HG03139 (cell line): ENCODE results near the gene LDB2.

ENCODE experiments used
- ATAC-seq: cut with Tn5 transposase; IDR thresholded peaks from one replicate; pipeline ENCODE4 v1.9.1; 2021; ENCODE audit not compliant: unreplicated experiment

Gene LDB2

DNA sequence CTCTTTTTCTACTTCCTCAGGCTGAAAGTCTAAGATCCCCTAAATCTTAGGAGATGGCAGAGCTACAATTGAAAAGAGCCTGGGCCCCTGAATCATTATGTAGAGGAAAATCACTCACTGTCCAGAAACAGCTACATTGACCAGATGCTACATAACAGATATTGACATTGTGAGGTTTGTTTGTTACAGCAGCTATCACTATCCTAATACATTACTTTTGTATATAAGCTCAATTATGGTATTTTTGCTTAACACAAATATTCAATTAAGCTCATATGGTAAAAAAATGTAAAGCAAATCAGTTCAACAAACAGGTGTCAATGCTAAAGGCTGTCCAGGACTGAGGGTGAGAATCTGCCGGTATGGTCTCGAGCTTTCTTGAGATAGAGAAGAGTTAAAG, 89.4 kb downstream of the LDB2 start:
- no peak for ATAC-seq

DNA sequence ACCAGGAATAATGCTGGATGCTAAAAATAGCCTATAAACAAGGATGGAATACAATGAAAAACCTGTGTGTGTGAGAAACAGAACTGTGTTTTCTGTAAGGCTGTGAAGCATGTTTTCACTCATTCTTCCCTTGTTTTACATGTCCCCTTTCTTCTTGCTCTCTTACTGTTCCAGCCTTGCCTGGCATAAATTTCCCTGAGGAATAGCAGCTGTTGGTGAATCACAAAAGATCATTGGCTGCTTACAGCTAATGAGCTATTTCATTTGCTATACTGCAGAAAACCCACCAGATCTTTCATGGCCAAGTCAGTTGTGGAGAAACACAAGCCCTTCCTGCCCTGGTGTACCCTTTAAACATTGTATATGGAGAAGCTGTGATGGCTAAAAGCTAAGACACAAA, 91.1 kb downstream of the LDB2 start:
- no peak for ATAC-seq

DNA sequence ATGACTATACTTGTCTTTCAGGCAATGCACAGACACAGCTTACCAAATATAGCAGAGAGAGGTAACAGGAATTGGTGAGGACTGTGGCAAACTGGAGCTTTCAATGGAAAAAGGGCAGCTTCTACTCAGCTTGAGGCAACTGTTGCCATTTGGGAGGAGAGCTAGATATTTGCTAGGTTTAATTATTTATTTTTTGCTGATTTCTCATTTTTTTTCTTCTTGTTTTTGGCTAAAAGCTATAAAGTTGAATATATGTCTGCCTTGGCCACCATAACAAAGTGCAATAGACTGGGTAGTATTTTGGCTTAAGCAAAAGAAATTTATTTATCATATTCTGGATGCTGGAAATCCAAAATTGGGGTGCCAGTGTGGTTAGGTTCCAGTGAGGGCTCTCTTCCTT, 93.9 kb downstream of the LDB2 start:
- no peak for ATAC-seq

DNA sequence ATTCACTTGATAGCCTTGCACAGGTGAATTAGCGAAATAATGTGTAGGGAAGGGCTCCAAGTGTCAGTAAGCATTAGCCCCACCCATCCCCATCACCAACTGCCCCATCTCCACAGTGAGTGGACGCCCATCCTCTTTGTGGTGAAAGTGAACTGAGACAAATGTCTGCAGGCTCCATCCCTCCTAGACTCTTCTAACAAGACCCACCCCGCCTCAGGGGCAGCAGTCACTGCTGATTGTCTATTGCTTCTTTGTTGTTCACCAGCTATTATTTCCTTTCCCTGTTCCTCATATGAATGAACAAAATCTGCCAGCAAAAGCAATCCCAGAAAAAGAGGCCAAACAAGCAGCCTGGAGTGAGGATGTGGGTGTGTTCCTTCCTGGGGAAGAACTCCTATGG, 96.4 kb downstream of the LDB2 start:
- ATAC-seq: no peak

DNA sequence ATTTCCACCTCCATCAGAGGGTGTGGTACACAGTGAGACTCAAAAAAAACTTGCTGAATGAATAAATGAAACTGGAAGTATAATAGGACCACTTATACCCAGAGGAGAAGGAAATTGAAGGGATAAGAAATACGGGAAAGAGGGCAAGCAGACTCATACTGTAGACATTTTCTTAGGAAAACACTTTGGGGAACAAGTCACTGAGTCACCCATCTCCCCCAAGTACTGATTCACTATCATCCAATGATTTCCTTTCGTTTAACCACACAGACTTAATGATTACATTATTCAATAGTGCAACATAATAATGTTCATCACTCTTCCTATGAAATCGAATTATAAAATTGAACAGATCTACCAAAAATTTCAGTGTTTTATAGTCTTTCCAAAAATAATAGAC, 97.1 kb downstream of the LDB2 start:
- no peak for ATAC-seq

DNA sequence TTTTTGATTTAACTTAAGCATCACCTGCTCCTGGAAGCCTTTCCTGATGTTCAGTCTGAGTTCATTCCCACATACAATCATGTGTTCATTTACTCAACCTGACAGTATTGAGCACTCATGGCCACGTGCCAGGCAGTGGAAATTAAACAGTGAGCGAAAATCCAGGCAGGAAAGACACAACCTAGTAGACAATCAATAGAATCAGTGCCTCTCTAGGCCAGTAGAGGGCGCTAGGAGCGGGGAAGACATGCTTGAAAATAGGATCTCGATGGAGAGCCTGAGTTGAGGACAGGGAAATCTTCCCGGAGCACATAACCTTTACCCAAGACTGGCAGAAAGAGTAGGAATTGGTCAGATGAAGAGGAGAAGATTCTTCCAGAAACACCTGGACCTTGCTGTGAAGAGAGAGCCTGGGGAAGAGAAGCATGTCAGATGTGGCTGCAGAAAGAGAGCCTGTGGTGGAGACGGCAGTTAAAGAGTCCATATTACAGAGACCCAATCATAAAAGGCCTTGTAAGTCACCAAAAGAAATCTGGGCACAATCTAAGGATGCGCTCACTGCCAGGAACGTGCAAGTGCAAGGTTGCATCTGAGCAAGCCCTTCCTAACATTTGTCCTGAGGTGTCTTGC, 103.5 kb downstream of the LDB2 start:
- ATAC-seq: no peak

DNA sequence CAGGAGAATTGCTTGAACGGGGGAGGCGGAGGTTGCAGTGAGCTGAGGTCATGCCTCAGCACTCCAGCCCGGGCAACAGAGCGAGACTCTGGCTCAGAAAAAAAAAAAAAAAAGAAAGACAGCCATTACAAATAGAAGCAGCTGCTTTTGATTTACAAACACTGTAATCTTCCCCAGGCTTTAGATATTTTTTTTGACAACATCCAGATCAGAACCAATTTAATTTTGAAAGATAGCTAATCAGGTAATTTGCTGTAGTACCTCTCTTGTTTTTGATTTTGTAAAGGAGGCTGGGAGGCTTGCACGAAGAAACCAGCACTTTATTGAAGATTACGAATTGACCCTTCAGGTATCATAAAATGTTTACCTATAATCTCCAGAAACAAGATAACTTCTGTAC, 107.0 kb downstream of the LDB2 start:
- ATAC-seq: no peak

DNA sequence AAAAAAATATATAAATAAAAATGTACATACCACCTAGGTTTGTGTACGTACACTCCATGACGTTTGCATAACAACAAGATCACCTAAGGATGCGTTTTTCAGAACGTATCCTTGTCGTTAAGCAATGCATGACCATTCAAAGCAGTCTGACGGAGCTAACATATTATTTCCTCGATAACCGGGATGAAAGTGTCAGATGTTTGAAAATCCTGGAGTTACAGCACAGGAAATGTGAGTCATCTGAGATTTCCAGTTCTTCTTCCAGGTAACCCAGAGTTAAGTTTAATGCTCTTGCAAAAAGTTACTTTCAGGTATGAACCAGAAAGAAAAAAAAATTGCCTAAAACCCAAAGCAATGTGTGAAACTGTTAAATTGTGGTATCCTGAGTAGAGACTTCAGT, 107.9 kb downstream of the LDB2 start:
- no peak for ATAC-seq

DNA sequence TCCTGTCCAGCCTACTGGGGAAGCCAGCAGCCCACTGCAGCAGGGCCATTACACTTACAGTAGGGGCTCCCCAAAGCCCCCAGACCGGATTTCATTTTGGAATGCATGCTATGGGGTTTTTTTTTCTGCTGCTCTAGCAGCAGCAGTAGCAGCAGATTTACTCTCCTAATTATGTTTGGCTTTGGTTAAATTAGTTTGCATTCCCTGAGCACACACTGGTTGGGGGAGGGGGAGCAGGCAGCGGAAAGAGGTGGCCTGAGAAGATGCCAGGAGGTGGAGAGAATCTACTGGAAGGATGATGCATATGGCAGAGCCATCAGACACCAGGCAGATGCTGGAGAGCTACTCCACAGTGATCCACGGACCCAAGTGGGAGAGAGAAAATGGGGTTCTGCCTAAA, 109.6 kb downstream of the LDB2 start:
- no peak for ATAC-seq

DNA sequence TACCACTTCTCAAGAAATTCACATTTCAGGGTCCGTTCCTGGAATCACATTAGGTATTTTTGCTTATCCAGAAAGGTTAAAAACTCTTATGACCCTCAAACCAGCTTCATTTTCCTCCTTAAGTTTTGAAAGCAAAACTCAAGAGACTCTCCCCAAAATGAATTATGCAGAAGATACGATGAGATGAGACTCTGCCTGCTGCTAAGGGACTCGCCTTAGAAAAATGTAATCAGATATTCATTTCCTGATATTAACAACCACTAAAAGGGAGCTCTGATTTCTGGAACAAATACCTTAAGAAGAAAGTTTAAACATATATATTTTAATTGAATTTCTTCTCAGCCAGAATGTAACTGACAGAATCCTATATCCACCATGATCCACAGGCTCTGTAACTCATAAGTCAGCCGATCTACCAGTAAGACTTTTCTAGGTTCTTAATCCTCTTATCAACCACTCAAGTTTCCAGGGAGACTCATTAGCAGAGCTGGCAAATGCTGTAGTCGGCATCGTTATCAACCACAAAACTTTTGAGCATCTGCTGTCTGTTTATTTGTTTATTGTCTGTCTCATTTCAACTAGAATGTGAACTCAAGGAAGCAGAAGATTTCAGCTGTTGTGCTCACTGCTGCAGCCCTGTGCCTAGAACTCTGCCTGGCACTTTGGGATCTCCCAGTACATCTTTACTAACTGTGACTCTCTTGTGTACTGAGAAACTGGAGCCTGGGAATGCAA, 112.5 kb downstream of the LDB2 start:
- ATAC-seq: no peak

DNA sequence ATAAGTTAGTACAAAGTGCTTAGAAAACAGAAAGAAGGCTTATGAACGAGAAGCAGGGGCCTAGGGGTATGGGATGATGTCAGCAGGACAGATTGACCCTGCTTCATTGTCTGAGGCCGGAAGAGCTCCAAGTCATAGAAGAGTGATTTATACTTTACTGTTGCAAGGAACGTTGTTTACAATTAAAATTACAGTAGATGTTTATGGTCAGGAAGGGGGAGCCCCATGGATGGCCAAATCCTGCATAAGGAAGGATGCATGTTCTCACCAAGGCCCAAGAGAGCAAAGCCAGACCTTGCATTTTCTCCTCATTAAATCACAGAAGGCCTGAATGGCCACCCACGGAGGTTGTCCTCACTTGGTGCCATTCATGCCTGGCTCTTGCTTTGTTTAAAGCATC, 115.3 kb downstream of the LDB2 start:
- no peak for ATAC-seq

DNA sequence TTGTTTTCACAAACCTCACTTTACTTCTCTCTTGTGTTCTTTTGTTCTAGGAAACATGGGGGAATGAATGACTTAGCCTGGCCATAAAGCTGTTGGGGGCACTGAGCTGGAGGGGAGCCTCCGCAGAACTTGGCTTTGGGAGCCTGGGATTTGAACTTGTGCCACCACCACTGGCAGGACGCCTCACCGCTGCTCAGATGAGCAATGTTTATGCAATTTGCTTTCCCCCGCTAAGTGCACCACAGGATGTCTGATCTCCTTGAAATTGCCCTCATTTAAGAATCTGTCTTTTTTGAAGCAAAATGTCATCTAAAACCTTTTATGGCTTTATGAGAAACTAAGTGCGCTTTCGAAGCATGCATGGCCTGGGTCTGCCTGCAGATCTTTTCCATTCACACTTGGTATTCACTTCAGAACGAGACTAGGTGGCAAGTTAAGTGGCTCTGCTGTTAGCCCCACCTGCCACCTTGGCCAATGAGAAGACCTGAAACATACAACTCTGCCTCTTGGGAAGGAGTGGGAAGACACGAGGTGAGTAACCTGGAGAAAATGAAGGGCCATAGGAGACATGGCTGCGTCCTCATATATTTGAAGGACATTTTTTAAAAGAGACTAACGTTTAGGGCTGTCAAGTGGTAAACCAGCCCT, 119.3 kb downstream of the LDB2 start:
- no peak for ATAC-seq

DNA sequence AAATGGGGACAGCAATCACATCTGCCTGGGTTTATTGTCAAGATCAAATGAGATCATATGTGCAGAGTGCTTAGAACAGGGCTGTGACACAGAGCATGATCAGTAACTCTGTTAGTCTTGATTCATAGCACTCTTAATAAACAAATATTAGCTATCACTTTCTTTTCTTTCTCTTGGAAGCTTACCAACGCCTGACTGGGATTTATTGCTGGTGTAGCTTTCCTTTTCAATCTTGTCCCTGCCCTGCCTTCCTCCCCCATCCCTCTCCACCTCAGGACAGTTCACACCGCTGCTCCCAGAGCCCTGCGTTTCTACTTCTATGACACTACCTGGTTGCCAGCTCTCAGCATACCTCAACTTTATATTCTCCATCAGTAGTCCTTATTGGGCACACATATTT, 120.7 kb downstream of the LDB2 start:
- no peak for ATAC-seq

DNA sequence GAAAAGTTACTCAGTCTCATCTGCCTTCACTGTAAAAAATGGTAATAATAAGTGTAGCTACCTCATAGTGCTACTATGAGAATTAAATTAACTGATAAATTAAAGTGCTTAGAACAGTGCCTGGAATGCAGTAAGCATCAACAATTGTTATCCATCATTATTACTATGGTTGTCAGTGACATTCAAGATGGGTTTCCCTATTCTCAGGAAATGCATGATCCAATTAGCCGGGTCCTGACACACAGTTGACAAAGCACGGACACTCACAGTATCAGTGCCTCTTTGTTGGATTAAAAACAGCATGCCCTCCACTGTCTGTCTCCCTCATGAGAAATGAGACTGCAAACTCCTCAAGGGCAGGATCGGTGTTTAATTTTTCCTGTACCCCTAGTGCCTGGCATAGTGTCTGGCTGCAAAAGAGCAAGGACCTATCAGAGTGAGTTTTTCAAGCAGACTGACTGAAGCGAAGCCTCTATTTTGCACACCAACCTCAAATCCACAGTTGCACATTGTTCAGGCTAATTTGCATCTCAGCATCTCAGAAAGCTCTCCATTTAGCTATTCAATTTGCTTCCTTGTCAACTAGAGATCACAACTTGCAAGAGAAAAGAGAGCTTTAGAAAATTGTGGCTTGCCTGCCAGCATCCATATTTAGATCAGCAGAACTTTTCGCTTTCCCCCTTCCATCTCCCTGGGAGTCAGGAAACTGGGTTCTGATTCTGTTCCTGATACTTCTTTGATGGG, 122.9 kb downstream of the LDB2 start:
- no peak for ATAC-seq

DNA sequence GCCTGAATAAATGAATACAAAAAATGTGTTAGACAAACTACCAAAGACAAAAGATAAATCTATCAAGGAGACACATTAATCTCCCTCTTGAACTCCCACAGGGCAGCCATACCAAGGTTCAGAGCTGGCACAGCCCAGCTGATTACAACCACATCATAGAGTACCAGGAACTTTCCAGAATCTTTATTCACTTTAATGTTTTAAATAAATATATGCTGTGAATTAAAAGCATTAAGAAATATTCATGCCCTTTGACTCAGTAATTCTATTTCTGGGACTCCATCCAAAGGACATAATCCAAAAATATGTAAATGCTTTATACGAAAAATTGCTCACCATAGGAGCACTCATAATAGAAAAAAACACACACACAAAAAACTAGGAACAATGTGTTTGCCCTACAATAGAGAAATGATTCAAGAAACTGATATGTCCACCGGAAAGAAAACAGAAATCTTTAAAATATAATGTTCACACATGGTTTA, 126.0 kb downstream of the LDB2 start:
- ATAC-seq: no peak

DNA sequence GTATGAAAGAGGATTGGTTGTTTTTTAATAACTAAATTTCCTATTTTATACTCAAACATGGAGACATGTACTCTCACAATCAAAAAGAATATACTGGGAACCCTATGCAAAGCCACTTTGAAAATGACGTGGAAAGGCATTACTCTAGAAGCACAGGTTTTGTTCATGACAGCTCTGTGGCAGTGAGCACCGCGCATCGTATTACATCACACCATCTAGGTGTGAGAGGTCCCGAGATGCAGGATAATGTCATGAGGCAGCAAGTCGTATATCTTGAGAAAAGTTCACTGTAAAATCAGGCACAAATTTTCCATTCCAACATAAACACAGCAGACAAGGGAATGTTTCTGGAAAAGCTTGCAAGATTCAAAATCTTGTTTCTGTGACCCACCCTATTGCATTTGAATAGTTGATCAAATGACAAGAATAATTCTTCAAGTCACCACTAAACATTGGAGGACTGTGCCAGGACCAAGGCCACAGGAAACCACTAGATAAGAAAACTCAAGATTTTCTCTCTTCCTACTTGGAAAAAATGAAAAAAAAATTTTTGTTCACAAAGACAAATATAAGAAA, 127.6 kb downstream of the LDB2 start:
- ATAC-seq: no peak

DNA sequence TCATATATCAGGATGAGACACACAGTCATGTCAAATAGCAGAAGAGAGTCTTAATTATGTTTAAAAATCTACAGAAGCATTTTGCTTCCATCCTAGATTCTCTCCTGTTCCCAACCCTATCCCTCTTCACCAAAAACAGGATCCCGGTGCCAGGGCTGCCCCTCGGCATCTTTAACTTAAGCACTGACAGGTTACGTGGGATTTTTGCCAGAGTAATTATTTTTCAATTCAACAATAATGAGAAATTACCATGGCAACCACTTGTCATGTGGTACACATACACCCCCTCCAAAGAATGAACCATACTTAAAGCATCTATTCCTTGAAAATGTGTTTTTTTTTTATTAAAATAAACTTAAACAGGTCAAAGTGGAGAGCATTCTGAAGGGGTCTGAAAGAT, 130.6 kb downstream of the LDB2 start:
- no peak for ATAC-seq

DNA sequence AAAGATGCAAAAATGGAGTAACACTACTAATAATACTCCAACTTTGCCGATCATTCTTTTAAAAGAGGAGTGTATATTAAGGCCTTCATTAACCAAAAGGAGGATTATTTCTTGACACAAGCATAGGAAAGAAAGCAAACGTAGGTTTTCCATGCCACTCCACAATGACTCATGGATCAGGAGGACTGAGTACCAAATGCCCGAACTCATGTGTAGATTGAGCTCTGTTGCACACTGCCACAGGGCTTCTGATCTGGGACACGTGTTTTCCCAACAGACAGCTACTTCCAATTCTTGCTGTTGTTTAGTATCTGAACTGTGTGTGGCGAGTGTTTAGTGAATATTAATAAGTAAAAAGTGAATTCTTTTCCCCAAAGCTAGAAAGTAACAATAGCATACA, 131.2 kb downstream of the LDB2 start:
- no peak for ATAC-seq

DNA sequence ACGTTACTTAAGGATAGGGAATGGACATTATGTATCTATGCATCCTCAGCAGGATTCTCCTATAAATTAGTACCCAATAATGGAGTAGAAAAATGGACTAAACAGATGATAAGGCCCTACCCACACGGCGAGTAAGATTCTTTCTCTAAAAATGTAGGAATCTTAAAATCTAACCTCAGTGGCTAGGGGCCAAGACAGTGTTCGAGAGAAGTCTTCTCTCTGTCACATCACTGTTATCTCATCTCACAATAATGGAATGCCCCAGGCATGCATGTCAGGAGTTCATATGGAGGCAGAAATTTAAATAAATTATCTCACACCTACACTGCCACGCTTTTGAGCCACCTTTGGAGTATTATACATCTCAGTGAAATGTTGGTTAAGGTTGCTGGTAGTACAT, 132.9 kb downstream of the LDB2 start:
- ATAC-seq: no peak

DNA sequence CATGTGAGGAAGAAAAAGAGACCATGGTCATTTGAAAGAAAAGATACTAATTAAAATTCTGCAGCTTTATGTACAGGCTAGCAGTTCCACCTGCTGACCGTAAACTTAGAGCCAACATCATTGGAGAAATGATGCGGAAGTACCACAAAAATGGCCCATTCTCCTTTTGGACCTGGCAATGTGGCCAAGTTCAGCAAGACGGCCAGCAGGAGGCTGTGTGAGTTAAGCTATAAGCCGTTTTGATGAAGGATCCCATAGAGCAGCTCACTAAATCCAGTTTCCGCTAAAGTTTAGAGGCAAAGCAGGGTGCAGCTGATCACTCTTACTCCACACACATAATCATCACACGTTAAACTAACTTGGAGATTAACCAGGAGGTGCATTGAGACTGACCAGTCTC, 133.8 kb downstream of the LDB2 start:
- ATAC-seq: no peak

DNA sequence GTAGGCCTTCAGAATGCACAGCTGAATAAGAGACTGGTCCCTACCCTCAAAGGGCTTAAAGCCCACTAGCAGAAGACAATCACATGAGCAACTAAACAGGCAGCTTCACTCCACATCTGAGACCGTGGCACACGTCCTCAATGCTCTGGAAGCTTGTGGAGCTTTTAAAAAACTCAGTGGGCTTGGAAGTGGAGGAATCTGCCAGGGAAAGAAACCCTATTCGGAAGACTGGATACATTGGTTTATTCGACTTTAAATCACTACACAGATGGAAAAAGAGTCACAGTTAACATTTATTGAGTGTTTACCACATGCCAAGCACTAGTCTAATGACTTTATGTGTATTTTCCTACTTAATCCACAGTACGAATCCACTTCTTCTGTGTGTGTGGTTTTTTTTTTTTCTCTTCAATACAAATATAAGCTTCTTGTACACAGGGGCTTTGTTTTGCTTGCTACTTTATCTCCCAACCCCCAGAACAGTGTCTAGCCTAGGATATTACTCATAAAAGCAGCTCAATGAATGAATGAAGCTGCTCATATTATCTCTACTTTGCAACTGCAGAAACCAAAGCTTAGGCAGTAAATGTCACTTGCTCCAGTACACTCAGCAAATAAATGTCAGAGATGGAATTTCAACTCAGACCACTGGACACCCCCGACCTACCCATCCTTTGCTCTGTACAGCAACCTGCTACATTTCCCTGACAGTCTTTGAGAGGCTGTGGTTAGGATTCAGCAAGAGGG, 137.7 kb downstream of the LDB2 start:
- no peak for ATAC-seq
